Esophagus muscularis mucosa (tissue), 3 donors: Measurements from ENCODE around the gene TAGAP.

ENCODE experiments used
- CTCF ChIP-seq, 3 experiments: fragments of 200-600 bp in 2 of 3; fragments of 450-650 bp in 1 of 3; sonication (generic) in 2 of 3; IDR thresholded peaks; one replicate each; pipeline ENCODE4 v1.5.1; 2017 to 2019; ENCODE audit warnings: antibody characterized with exemption in 3 of 3, mild to moderate bottlenecking in 2 of 3, moderate library complexity in 1 of 3
- POLR2A ChIP-seq: fragments of 450-650 bp; IDR thresholded peaks from one replicate; pipeline ENCODE4 v1.6.1; 2017; ENCODE audit warnings: antibody characterized with exemption, moderate library complexity, mild to moderate bottlenecking, low read depth

- TF ChIP-seq POLR2A: no peak
- no peak for TF ChIP-seq CTCF (IDR thresholded peaks at IDR 0.05)
Measured at GRCh38 chr6:159093609-159094443, 49.0 kb upstream of the TAGAP start.
